K562 (cell line): ENCODE measurements around the gene DLAT. TPM values are rescaled to one million over a fixed set of nuclear protein-coding genes. Genes with fewer than 3 reads are reported as not detected.

Experiments
- ASH1L ChIP-seq: fragments of 450-650 bp; IDR thresholded peaks from 2 replicates; pipeline ENCODE4 v1.6.1; 2018; ENCODE audit warnings: borderline replicate concordance, mild to moderate bottlenecking, low read depth; ENCODE audit not compliant: partially characterized antibody
- DMBX1 ChIP-seq: fragments of 250-450 bp; sonication (Bioruptor Pico); IDR thresholded peaks from 2 replicates; pipeline ENCODE4 v1.8.0; 2022; ENCODE audit warnings: inconsistent platforms, mild to moderate bottlenecking, moderate library complexity, borderline replicate concordance
- FOXM1 ChIP-seq, 2 experiments: fragments of 450-650 bp in 1 of 2; sonication (generic) in 1 of 2; formaldehyde crosslinking in 1 of 2; IDR thresholded peaks; 2 replicates each; pipeline versions ENCODE4 v1.6.1 to v1.9.0; 2017 to 2022; ENCODE audit warnings: low read depth in 2 of 2, mild to moderate bottlenecking in 2 of 2, missing genetic modification reagents in 1 of 2, moderate library complexity in 1 of 2
- HMGN3 ChIP-seq: IDR thresholded peaks from 2 replicates; pipeline ENCODE4 v1.6.1; 2011; ENCODE audit warnings: borderline replicate concordance, low read depth, mild to moderate bottlenecking, mixed read lengths, low read length; ENCODE audit not compliant: insufficient read length; ENCODE audit errors: extremely low read depth
- HNRNPLL ChIP-seq: fragments of 200-400 bp; formaldehyde crosslinking; IDR thresholded peaks from 2 replicates; pipeline ENCODE4 v1.6.1; 2017; ENCODE audit warnings: low read length, low read depth, mild to moderate bottlenecking; ENCODE audit not compliant: poor library complexity, severe bottlenecking
- HSF4 ChIP-seq: fragments of 250-450 bp; sonication (Bioruptor Pico); IDR thresholded peaks from 2 replicates; pipeline ENCODE4 v2.1.2; 2022; ENCODE audit warnings: mild to moderate bottlenecking, moderate library complexity, borderline replicate concordance
- MTA3 ChIP-seq: fragments of 450-650 bp; formaldehyde crosslinking; IDR thresholded peaks from 2 replicates; pipeline ENCODE4 v1.6.1; 2017; ENCODE audit warnings: mild to moderate bottlenecking, borderline replicate concordance
- NCOR1 ChIP-seq: fragments of 450-650 bp; IDR thresholded peaks from 2 replicates; pipeline ENCODE4 v1.6.1; 2016; ENCODE audit warnings: mild to moderate bottlenecking, moderate library complexity
- NR2C2 ChIP-seq, 2 experiments: fragments of 200-800 bp in 1 of 2; sonication (Bioruptor generic) in 1 of 2; sonication (generic) in 1 of 2; formaldehyde crosslinking in 1 of 2; IDR thresholded peaks; 2 replicates each; pipeline versions ENCODE4 v1.6.1 to v1.8.0; 2016 to 2022; ENCODE audit warnings: mild to moderate bottlenecking in 1 of 2, missing compliant biosample characterization in 1 of 2, missing genetic modification characterization in 1 of 2, missing genetic modification reagents in 1 of 2
- RAD21 ChIP-seq, 2 experiments: fragments of 250-450 bp in 1 of 2; fragments of 450-650 bp in 1 of 2; sonication (Bioruptor Pico) in 1 of 2; formaldehyde crosslinking in 1 of 2; IDR thresholded peaks in 1 of 2; conservative IDR thresholded peaks in 1 of 2; 2 replicates each; pipeline versions ENCODE4 v1.4.0 to v1.8.0; 2020 to 2022; ENCODE audit warnings: mild to moderate bottlenecking in 2 of 2, moderate library complexity in 1 of 2
- SFPQ ChIP-seq: fragments of 200-400 bp; formaldehyde crosslinking; IDR thresholded peaks from 2 replicates; pipeline ENCODE4 v1.6.1; 2017; ENCODE audit warnings: mild to moderate bottlenecking, low read depth, low read length, moderate library complexity
- SMARCA4 ChIP-seq: fragments of 450-650 bp; IDR thresholded peaks from 2 replicates; pipeline ENCODE4 v1.6.1; 2016
- USF2 ChIP-seq: sonication (generic); formaldehyde crosslinking; IDR thresholded peaks from 2 replicates; pipeline ENCODE4 v1.5.0; 2020; ENCODE audit warnings: missing genetic modification reagents
- ZBTB11 ChIP-seq, 3 experiments: fragments of 200-800 bp in 1 of 3; fragments of 250-450 bp in 1 of 3; fragments of 450-650 bp in 1 of 3; sonication (Bioruptor Pico) in 1 of 3; sonication (Bioruptor generic) in 1 of 3; formaldehyde crosslinking in 1 of 3; IDR thresholded peaks; 2 replicates each; pipeline versions ENCODE4 v1.6.1 to v1.8.0; 2016 to 2022; ENCODE audit warnings: mild to moderate bottlenecking in 2 of 3, missing genetic modification characterization in 2 of 3, missing compliant biosample characterization in 1 of 3, moderate library complexity in 1 of 3
- ZNF12 ChIP-seq: sonication (generic); formaldehyde crosslinking; IDR thresholded peaks from 2 replicates; pipeline ENCODE4 v1.4.0; 2020; ENCODE audit warnings: mild to moderate bottlenecking, missing genetic modification reagents
- ZNF175 ChIP-seq: fragments of 200-800 bp; sonication (Bioruptor generic); IDR thresholded peaks from 2 replicates; pipeline ENCODE4 v1.6.1; 2016; ENCODE audit warnings: low read depth, mild to moderate bottlenecking, missing genetic modification characterization, missing compliant biosample characterization
- ZNF316 ChIP-seq: fragments of 450-650 bp; IDR thresholded peaks from 2 replicates; pipeline ENCODE4 v1.6.1; 2016
- ZNF717 ChIP-seq: fragments of 250-450 bp; sonication (Bioruptor Pico); IDR thresholded peaks from 2 replicates; pipeline ENCODE4 v1.5.0; 2021
- ZNF785 ChIP-seq: fragments of 250-450 bp; sonication (Bioruptor Pico); IDR thresholded peaks from 2 replicates; pipeline ENCODE4 v1.4.0; 2020; ENCODE audit warnings: mild to moderate bottlenecking
- polyA plus RNA-seq, 8 experiments: library from polyadenylated mRNA; depleted of rRNA in 4 of 8; stranded (reverse) in 5 of 8; unstranded in 3 of 8; fragments of >200 nt; fragmentation: Nextera tagmentation in 2 of 8; fragmentation: Illumina TruSeq in 1 of 8; extraction: Ambion mirVana in 2 of 8; extraction: Trizol in 1 of 8; gene quantifications; 2 replicates each; pipeline versions ENCODE4 v1.2.1 to v1.2.3, GENCODE V29; 2011 to 2014; ENCODE audit warnings: inconsistent platforms in 1 of 8, missing spikeins in 1 of 8
- total RNA-seq, 7 experiments: library from RNA; depleted of rRNA in 6 of 7; stranded (reverse); fragments of >200 nt in 6 of 7; fragmentation: Illumina TruSeq in 2 of 7; extraction: Trizol in 2 of 7; gene quantifications; 2 replicates each; pipeline versions ENCODE4 v1.2.1 to v1.2.3, GENCODE V29; 2011 to 2021; ENCODE audit warnings: low replicate concordance in 1 of 7

DLAT gene
- total and polyA plus RNA-seq, 9 of the 15 experiments (the other 6 are each of a cell fraction or from before 2014, with no cell fraction given) = 41.7 to 152 (median 105) TPM

- TF ChIP-seq HSF4 (CRISPR knock-in tag) = peak; percentile 5; the same call in 1 of the 2 replicates
- TF ChIP-seq HMGN3 = no peak
- TF ChIP-seq SMARCA4 = peak; percentile 28; the same call in 1 of the 2 replicates
- TF ChIP-seq RAD21 (CRISPR knock-in tag; conservative IDR thresholded peaks at IDR 0.05 in 1 of 2, IDR thresholded peaks at IDR 0.05 in 1 of 2) = 0 out of 4 replicates have a peak, but pooled peaks of 1 of the 2 experiments have one; percentile 3
- TF ChIP-seq ZNF717 = no peak
- no peak for TF ChIP-seq NR2C2 (CRISPR knock-in tag; IDR thresholded peaks at IDR 0.05)
- TF ChIP-seq NR2C2 (tag; IDR thresholded peaks at IDR 0.05) = no peak
- TF ChIP-seq ZNF12 (CRISPR knock-in tag) = no peak
- TF ChIP-seq SFPQ = no peak
- 0 out of 6 replicates have a peak, but pooled peaks of 1 of the 3 experiments have one; percentile 21 for TF ChIP-seq ZBTB11 (CRISPR knock-in tag; IDR thresholded peaks at IDR 0.05)
- peak; percentile 49; the same call in 1 of the 2 replicates for TF ChIP-seq ZNF175 (CRISPR knock-in tag)
- no peak for TF ChIP-seq USF2 (CRISPR knock-in tag)
- peak; percentile 24; the same call in 1 of the 2 replicates for TF ChIP-seq MTA3
- no peak for TF ChIP-seq DMBX1 (CRISPR knock-in tag)
- peak; percentile 68; the same call in 1 of the 2 replicates for TF ChIP-seq FOXM1 (IDR thresholded peaks at IDR 0.05; ENCODE audit: low read depth)
- no peak for TF ChIP-seq FOXM1 (CRISPR knock-in tag; IDR thresholded peaks at IDR 0.05; ENCODE audit: low read depth)
- TF ChIP-seq NCOR1 = no peak
- TF ChIP-seq ZNF316 = no peak
- no peak for TF ChIP-seq HNRNPLL
- TF ChIP-seq ZNF785 (CRISPR knock-in tag) = no peak
- TF ChIP-seq ASH1L = no peak
Observed at GRCh38 chr11:111983187-111983986, 41.8 kb upstream of the DLAT start (continued).
